SK-N-SH (cell line): ENCODE data around the gene HDAC2. TPM values are rescaled to one million over a fixed set of nuclear protein-coding genes. Genes with fewer than 3 reads are reported as not detected.

Source experiments
- CTCF ChIA-PET: fragments of 300-600, 350-600 bp; formaldehyde crosslinking; extraction: SDS; loops from one replicate; lab custom pipeline; 2021; lab: Yijun Ruan, JAX
- POLR2A ChIA-PET: fragments of 350-600 bp; sonication (Branson Sonifier 250); formaldehyde crosslinking; extraction: SDS; loops from one replicate; lab custom pipeline; 2020; ENCODE audit warnings: antibody characterized with exemption, inconsistent platforms; lab: Yijun Ruan, JAX
- DNase-seq: peaks from one replicate; pipeline ENCODE4 v3.0.0; 2012
- H2AFZ ChIP-seq: fragments of 200-600 bp; sonication (generic); 2 replicates; pipeline ENCODE4 v1.8.1; 2016; ENCODE audit warnings: antibody characterized with exemption, mild to moderate bottlenecking, low read depth
- H3F3A ChIP-seq: fragments of 200-600 bp; sonication (generic); replicated peaks from 2 replicates; pipeline ENCODE3; 2016; ENCODE audit warnings: antibody characterized with exemption, mild to moderate bottlenecking; ENCODE audit not compliant: insufficient read depth
- H3K27ac ChIP-seq, 2 experiments: fragments of 200-500 bp in 1 of 2; fragments of 200-600 bp in 1 of 2; sonication (Bioruptor generic) in 1 of 2; sonication (generic), shearing (Covaris generic) in 1 of 2; 2 replicates each; pipeline versions ENCODE4 v1.5.1 to v1.6.1; 2014 to 2016; ENCODE audit warnings: low read depth in 2 of 2, inconsistent platforms in 1 of 2, low read length in 1 of 2, mild to moderate bottlenecking in 1 of 2, mixed read lengths in 1 of 2
- H3K27me3 ChIP-seq: fragments of 200-600 bp; sonication (generic), shearing (Covaris generic); 2 replicates; pipeline ENCODE4 v1.6.1; 2016; ENCODE audit warnings: mixed run types; ENCODE audit not compliant: insufficient read depth
- H3K36me3 ChIP-seq, 2 experiments: fragments of 200-500 bp in 1 of 2; fragments of 200-600 bp in 1 of 2; sonication (Bioruptor generic) in 1 of 2; sonication (generic) in 1 of 2; replicated peaks in 1 of 2; 2 replicates each; pipeline versions ENCODE3 to v1.5.1; 2014 to 2016; ENCODE audit warnings: low read length in 1 of 2, mild to moderate bottlenecking in 1 of 2; ENCODE audit not compliant: insufficient read depth in 2 of 2, control insufficient read depth in 1 of 2
- H3K4me1 ChIP-seq, 2 experiments: fragments of 200-500 bp in 1 of 2; fragments of 200-600 bp in 1 of 2; sonication (Bioruptor generic) in 1 of 2; sonication (generic), shearing (Covaris generic) in 1 of 2; 2 replicates each; pipeline versions ENCODE4 v1.5.1 to v1.6.1; 2014 to 2016; ENCODE audit warnings: low read depth in 1 of 2, low read length in 1 of 2, mixed run types in 1 of 2; ENCODE audit not compliant: insufficient read depth in 2 of 2, control insufficient read depth in 1 of 2
- H3K4me2 ChIP-seq: fragments of 200-600 bp; sonication (generic), shearing (Covaris generic); 2 replicates; pipeline ENCODE4 v1.6.1; 2017; ENCODE audit warnings: mixed run types
- H3K4me3 ChIP-seq, 2 experiments: fragments of 200-500 bp in 1 of 2; fragments of 200-600 bp in 1 of 2; sonication (Bioruptor generic) in 1 of 2; sonication (generic), shearing (Covaris generic) in 1 of 2; 2 replicates each; pipeline versions ENCODE4 v1.5.1 to v1.8.1; 2014 to 2016; ENCODE audit warnings: low read depth in 2 of 2, inconsistent platforms in 1 of 2, low read length in 1 of 2, mild to moderate bottlenecking in 1 of 2, mixed read lengths in 1 of 2, moderate library complexity in 1 of 2
- H3K79me2 ChIP-seq: fragments of 200-600 bp; sonication (generic); 2 replicates; pipeline ENCODE4 v1.8.1; 2017; ENCODE audit warnings: mild to moderate bottlenecking; ENCODE audit not compliant: insufficient read depth
- H3K9ac ChIP-seq: fragments of 200-600 bp; sonication (generic); 2 replicates; pipeline ENCODE4 v1.6.1; 2017; ENCODE audit warnings: mixed run types
- H3K9me2 ChIP-seq: fragments of 200-600 bp; sonication (generic); 2 replicates; pipeline ENCODE4 v1.6.1; 2017; ENCODE audit warnings: mixed run types
- H3K9me3 ChIP-seq: fragments of 200-600 bp; sonication (generic); 2 replicates; pipeline ENCODE4 v1.6.1; 2017; ENCODE audit warnings: mixed run types, mild to moderate bottlenecking, moderate library complexity
- H4K20me1 ChIP-seq: fragments of 200-600 bp; sonication (generic); 2 replicates; pipeline ENCODE4 v1.6.1; 2017; ENCODE audit warnings: mild to moderate bottlenecking, mixed run types; ENCODE audit not compliant: insufficient read depth
- CHD2 ChIP-seq: fragments of 150-350 bp; IDR thresholded peaks from 2 replicates; pipeline ENCODE4 v1.6.1; 2018; ENCODE audit warnings: low read length; ENCODE audit not compliant: partially characterized antibody
- EZH2phosphoT487 ChIP-seq: fragments of 200-600 bp; sonication (generic); IDR thresholded peaks from 2 replicates; pipeline ENCODE4 v1.6.1; 2017; ENCODE audit warnings: low read depth, mixed run types, mild to moderate bottlenecking, antibody characterized with exemption, moderate library complexity, borderline replicate concordance
- FOXJ3 ChIP-seq: sonication (generic); formaldehyde crosslinking; IDR thresholded peaks from 2 replicates; pipeline ENCODE4 v1.5.1; 2020; ENCODE audit warnings: mild to moderate bottlenecking, missing genetic modification reagents
- GABPA ChIP-seq: IDR thresholded peaks from 2 replicates; pipeline ENCODE4 v1.4.0; 2012; ENCODE audit warnings: low read depth, mild to moderate bottlenecking
- MAX ChIP-seq: IDR thresholded peaks from 2 replicates; pipeline ENCODE4 v1.4.0; 2012; ENCODE audit warnings: low read depth
- NFIC ChIP-seq: IDR thresholded peaks from 2 replicates; pipeline ENCODE4 v1.4.0; 2012; ENCODE audit warnings: borderline replicate concordance
- NRF1 ChIP-seq: IDR thresholded peaks from 2 replicates; pipeline ENCODE4 v1.6.1; 2012; ENCODE audit warnings: low read depth, mild to moderate bottlenecking, low read length
- PBX3 ChIP-seq: IDR thresholded peaks from 2 replicates; pipeline ENCODE4; 2012
- POLR2AphosphoS5 ChIP-seq: IDR thresholded peaks from 2 replicates; pipeline ENCODE4 v1.6.1; 2012; ENCODE audit warnings: low read depth, low read length
- RAD21 ChIP-seq: IDR thresholded peaks from 2 replicates; pipeline ENCODE4 v1.6.1; 2012; ENCODE audit warnings: mild to moderate bottlenecking, low read length
- REST ChIP-seq: IDR thresholded peaks from 2 replicates; pipeline ENCODE4 v1.6.1; 2012; ENCODE audit warnings: mild to moderate bottlenecking, low read depth, low read length, moderate library complexity
- RFX5 ChIP-seq: IDR thresholded peaks from 2 replicates; pipeline ENCODE4 v1.6.1; 2012; ENCODE audit warnings: mild to moderate bottlenecking, improper control_type of control experiment, low read length
- RXRA ChIP-seq: IDR thresholded peaks from 2 replicates; pipeline ENCODE4 v1.4.0; 2012; ENCODE audit warnings: low read depth, mild to moderate bottlenecking, borderline replicate concordance
- SIN3A ChIP-seq: IDR thresholded peaks from 2 replicates; pipeline ENCODE4 v1.6.1; 2012; ENCODE audit warnings: low read depth, mild to moderate bottlenecking, low read length, moderate library complexity, borderline replicate concordance
- TAF1 ChIP-seq: IDR thresholded peaks from 2 replicates; pipeline ENCODE4 v1.6.1; 2012; ENCODE audit warnings: low read depth, mild to moderate bottlenecking, low read length, moderate library complexity, borderline replicate concordance
- TCF12 ChIP-seq: IDR thresholded peaks from 2 replicates; pipeline ENCODE4 v1.4.0; 2012
- USF1 ChIP-seq: IDR thresholded peaks from 2 replicates; pipeline ENCODE4 v1.4.0; 2012; ENCODE audit warnings: low read depth, borderline replicate concordance
- YY1 ChIP-seq: IDR thresholded peaks from 2 replicates; pipeline ENCODE4 v1.4.0; 2012; ENCODE audit warnings: low read depth, mild to moderate bottlenecking
- ZBTB33 ChIP-seq: IDR thresholded peaks from 2 replicates; pipeline ENCODE4 v1.4.0; 2012; ENCODE audit warnings: low read depth, borderline replicate concordance
- WGBS: methylation state at CpG from one replicate; pipeline ENCODE4 v1.1.6; 2017; ENCODE audit warnings: low lambda C conversion rate; 5-methylcytosine and 5-hydroxymethylcytosine counted together
- polyA plus RNA-seq, 3 experiments: library from polyadenylated mRNA; depleted of rRNA; stranded (reverse); fragments of >200 nt; gene quantifications; 2 replicates each; pipeline ENCODE4 v1.2.3, GENCODE V29; 2012

Gene HDAC2
- polyA plus RNA-seq, 1 of the 3 experiments (the other 2 are of a cell fraction) = 90.4 TPM

GRCh38 chr6:113888493-113888892 lies 82.5 kb downstream of the HDAC2 start:
- Histone ChIP-seq H3K9me2 (no peaks in the 10 kb centered on the region), H2AFZ (no peak overlapping the region), H4K20me1 (no peaks in the 10 kb centered on the region), H3F3A (no peaks in the 10 kb centered on the region), H3K79me2 (no peaks in the 10 kb centered on the region), H3K36me3 (no peaks in the 10 kb centered on the region)
- no peak for TF ChIP-seq GABPA
- TF ChIP-seq MAX = no peak
- no peak for TF ChIP-seq NFIC
- TF ChIP-seq POLR2AphosphoS5 = no peak
- no peak for TF ChIP-seq YY1
- TF ChIP-seq RXRA = no peak
- no peak for TF ChIP-seq SIN3A
- TF ChIP-seq EZH2phosphoT487 = no peak
- TF ChIP-seq RFX5 = no peak
- no peak for TF ChIP-seq TCF12
- no peak for TF ChIP-seq RAD21
- no peak for TF ChIP-seq NRF1
- TF ChIP-seq, all 33 proteins: peak for 0
- CTCF ChIA-PET = interaction anchor here (1.7 to 1.8 kb wide), 2 partner anchors 9 to 20 kb away, joined by 3 to 12 read pairs; no protein-coding TSS in a partner anchor
- Histone ChIP-seq H3K27me3 (no peaks in the 10 kb centered on the region), H3K9ac (no peak overlapping the region), H3K27ac (no peak overlapping the region), H3K4me1 (peaks cover 0 to 3% of the 10 kb centered on the region in 2 experiments; a peak in 2 of 4 replicates), H3K9me3 (peaks cover 8% of the 10 kb centered on the region; the same call in 1 of the 2 replicates), H3K4me3 (no peak overlapping the region), H3K4me2 (no peak overlapping the region)
- DNase-seq = no peak
- POLR2A ChIA-PET = interaction anchor here (0.7 kb wide), 1 partner anchor 252 kb away, joined by 3 read pairs; no protein-coding TSS in a partner anchor

- no peaks in the 10 kb centered on the region for H3K9me2 ChIP-seq
- no peak overlapping the region for H3K9ac ChIP-seq
- no peaks in the 10 kb centered on the region for H3F3A ChIP-seq
- no peaks in the 10 kb centered on the region for H3K9me3 ChIP-seq
- no peak overlapping the region for H2AFZ ChIP-seq
- POLR2A ChIA-PET = no interaction called here
- no peak for DNase-seq
- peaks cover 0 to 5% of the 10 kb centered on the region in 2 experiments; a peak in 2 of 4 replicates for H3K4me1 ChIP-seq
- 97% methylated on average over 1 of the region's 1 CpG for WGBS
- no peak overlapping the region for H3K4me3 ChIP-seq
- H3K27me3 ChIP-seq = no peaks in the 10 kb centered on the region
- CTCF ChIA-PET = no interaction called here
- H3K4me2 ChIP-seq = no peak overlapping the region
- no peak overlapping the region for H3K27ac ChIP-seq
- H4K20me1 ChIP-seq = no peaks in the 10 kb centered on the region
- no peaks in the 10 kb centered on the region for H3K36me3 ChIP-seq
- no peaks in the 10 kb centered on the region for H3K79me2 ChIP-seq
- no peak for TF ChIP-seq MAX
- no peak for TF ChIP-seq ZBTB33
- no peak for TF ChIP-seq REST
- no peak for TF ChIP-seq RXRA
- TF ChIP-seq CHD2 = no peak
- no peak for TF ChIP-seq PBX3
- TF ChIP-seq NFIC = no peak
- TF ChIP-seq FOXJ3 (CRISPR knock-in tag) = no peak
- TF ChIP-seq USF1 = no peak
- no peak for TF ChIP-seq TAF1
- TF ChIP-seq NRF1 = no peak
These were observed 84.4 kb downstream of the HDAC2 start for GRCh38 chr6:113886512-113886911.
